H9 (cell line): ENCODE results near the gene NT5C2. TPM values are rescaled to one million over a fixed set of nuclear protein-coding genes. Genes with fewer than 3 reads are reported as not detected.

Experiments used
- DNase-seq: peaks from one replicate; pipeline ENCODE4 v3.0.0-alpha.2; 2017
- H2AFZ ChIP-seq: one replicate; pipeline ENCODE4 v1.6.1; 2013; ENCODE audit warnings: mild to moderate bottlenecking, low read length, control low read depth, moderate library complexity
- H2AK5ac ChIP-seq: 2 replicates; pipeline ENCODE4 v1.6.1; 2013; ENCODE audit warnings: low read length, control low read depth, mixed read lengths; ENCODE audit not compliant: insufficient read length
- H2BK120ac ChIP-seq: one replicate; pipeline ENCODE4 v1.6.1; 2013; ENCODE audit warnings: low read depth, mild to moderate bottlenecking, low read length, control low read depth, inconsistent platforms; ENCODE audit not compliant: poor library complexity, severe bottlenecking
- H2BK12ac ChIP-seq: 2 replicates; pipeline ENCODE4 v1.6.1; 2013; ENCODE audit warnings: low read length, control low read depth, mixed read lengths, low read depth; ENCODE audit not compliant: insufficient read length
- H2BK15ac ChIP-seq: 2 replicates; pipeline ENCODE4 v1.6.1; 2013; ENCODE audit warnings: low read depth, low read length, control low read depth
- H2BK20ac ChIP-seq: one replicate; pipeline ENCODE4 v1.6.1; 2013; ENCODE audit warnings: low read depth, mild to moderate bottlenecking, low read length, control low read depth, inconsistent platforms; ENCODE audit not compliant: poor library complexity, severe bottlenecking
- H2BK5ac ChIP-seq: 2 replicates; pipeline ENCODE4 v1.6.1; 2013; ENCODE audit warnings: low read length, control low read depth, mixed read lengths; ENCODE audit not compliant: insufficient read length
- H3K14ac ChIP-seq: 2 replicates; pipeline ENCODE4 v1.6.1; 2013; ENCODE audit warnings: low read length, control low read depth; ENCODE audit not compliant: insufficient read depth
- H3K18ac ChIP-seq: 2 replicates; pipeline ENCODE4 v1.6.1; 2013; ENCODE audit warnings: low read depth, mild to moderate bottlenecking, mixed read lengths, low read length, control low read depth; ENCODE audit not compliant: insufficient read length
- H3K23ac ChIP-seq: 2 replicates; pipeline ENCODE4 v1.6.1; 2013; ENCODE audit warnings: low read length, control low read depth, mixed read lengths, low read depth; ENCODE audit not compliant: insufficient read length
- H3K23me2 ChIP-seq: 2 replicates; pipeline ENCODE4 v1.6.1; 2013; ENCODE audit warnings: low read depth, mild to moderate bottlenecking, mixed read lengths, low read length, control low read depth; ENCODE audit not compliant: insufficient read length, poor library complexity, severe bottlenecking
- H3K27ac ChIP-seq: 2 replicates; pipeline ENCODE4 v1.5.1; 2013; ENCODE audit warnings: low read length, control low read depth, mixed read lengths, low read depth; ENCODE audit not compliant: insufficient read length
- H3K27me3 ChIP-seq: 2 replicates; pipeline ENCODE4 v1.6.1; 2013; ENCODE audit warnings: low read length, control low read depth, inconsistent platforms; ENCODE audit not compliant: insufficient read depth
- H3K4ac ChIP-seq: 2 replicates; pipeline ENCODE4 v1.6.1; 2013; ENCODE audit warnings: low read depth, mild to moderate bottlenecking, control low read depth, inconsistent platforms, low read length, moderate library complexity
- H3K4me1 ChIP-seq: 2 replicates; pipeline ENCODE4 v1.6.1; 2013; ENCODE audit warnings: low read length, control low read depth, inconsistent platforms; ENCODE audit not compliant: insufficient read depth
- H3K4me2 ChIP-seq: 2 replicates; pipeline ENCODE4 v1.6.1; 2013; ENCODE audit warnings: low read length, control low read depth, mixed read lengths; ENCODE audit not compliant: insufficient read length, insufficient read depth
- H3K56ac ChIP-seq: 2 replicates; pipeline ENCODE4 v1.6.1; 2013; ENCODE audit warnings: low read depth, mild to moderate bottlenecking, mixed read lengths, low read length, control low read depth; ENCODE audit not compliant: insufficient read length
- H3K79me1 ChIP-seq: 2 replicates; pipeline ENCODE4 v1.6.1; 2013; ENCODE audit warnings: low read depth, mild to moderate bottlenecking, moderate library complexity, low read length, control low read depth, inconsistent platforms; ENCODE audit not compliant: insufficient read depth, poor library complexity, severe bottlenecking
- H3K79me2 ChIP-seq: 2 replicates; pipeline ENCODE4 v1.6.1; 2013; ENCODE audit warnings: low read length, control low read depth, inconsistent platforms; ENCODE audit not compliant: insufficient read depth
- H3K9ac ChIP-seq: 2 replicates; pipeline ENCODE4 v1.6.1; 2013; ENCODE audit warnings: low read length, control low read depth, mixed read lengths; ENCODE audit not compliant: insufficient read length; ENCODE audit errors: extremely low read depth
- H3K9me3 ChIP-seq: one replicate; pipeline ENCODE4 v1.6.1; 2013; ENCODE audit warnings: low read depth, low read length, inconsistent platforms; ENCODE audit not compliant: control insufficient read depth
- H3T11ph ChIP-seq: one replicate; pipeline ENCODE4 v1.6.1; 2013; ENCODE audit warnings: mild to moderate bottlenecking, low read length, control low read depth, inconsistent platforms
- H4K20me1 ChIP-seq: one replicate; pipeline ENCODE4 v1.6.1; 2013; ENCODE audit not compliant: control insufficient read depth, insufficient read length, insufficient read depth
- H4K5ac ChIP-seq: 2 replicates; pipeline ENCODE4 v1.6.1; 2013; ENCODE audit warnings: low read depth, mild to moderate bottlenecking, mixed read lengths, low read length, control low read depth; ENCODE audit not compliant: insufficient read length
- H4K8ac ChIP-seq: replicated peaks from 2 replicates; pipeline ENCODE4 v1.6.1; 2013; ENCODE audit warnings: low read length, control low read depth, mixed read lengths, low read depth; ENCODE audit not compliant: insufficient read length
- H4K91ac ChIP-seq: 2 replicates; pipeline ENCODE4 v1.6.1; 2013; ENCODE audit warnings: low read depth, mild to moderate bottlenecking, moderate library complexity, mixed read lengths, low read length, control low read depth; ENCODE audit not compliant: insufficient read length
- H3K27ac Mint-ChIP-seq, 3 experiments: 2 replicates in 2 of 3; 3 replicates in 1 of 3; pipeline ENCODE4 v1.8.0; 2020 to 2021; ENCODE audit warnings: mixed read lengths in 3 of 3, mild to moderate bottlenecking in 1 of 3, moderate library complexity in 1 of 3
- H3K27me3 Mint-ChIP-seq: 2 replicates; pipeline ENCODE4 v1.8.0; 2021; ENCODE audit warnings: low read depth, mild to moderate bottlenecking, moderate library complexity, mixed read lengths
- H3K36me3 Mint-ChIP-seq, 3 experiments: 2 replicates in 2 of 3; 3 replicates in 1 of 3; pipeline ENCODE4 v1.8.0; 2020 to 2021; ENCODE audit warnings: low read depth in 3 of 3, mixed read lengths in 3 of 3; ENCODE audit not compliant: insufficient read depth in 1 of 3
- H3K4me1 Mint-ChIP-seq, 2 experiments: 2 replicates each; pipeline ENCODE4 v1.8.0; 2020; ENCODE audit warnings: mixed read lengths in 2 of 2
- H3K4me3 Mint-ChIP-seq, 2 experiments: 2 replicates in 1 of 2; 3 replicates in 1 of 2; pipeline ENCODE4 v1.8.0; 2020 to 2021; ENCODE audit warnings: mild to moderate bottlenecking in 2 of 2, mixed read lengths in 2 of 2, moderate library complexity in 1 of 2
- H3K9me3 Mint-ChIP-seq, 2 experiments: 2 replicates in 1 of 2; 3 replicates in 1 of 2; pipeline ENCODE4 v1.8.0; 2020; ENCODE audit warnings: mild to moderate bottlenecking in 2 of 2, mixed read lengths in 2 of 2, moderate library complexity in 1 of 2
- WGBS: extraction: QIAGEN DNeasy Blood & Tissue Kit; methylation state at CpG from one replicate; pipeline ENCODE4 v1.1.7; 2013; ENCODE audit warnings: missing lambda C conversion rate, low lambda C conversion rate, mixed read lengths; ENCODE audit not compliant: insufficient read length; ENCODE audit errors: extremely low coverage; 5-methylcytosine and 5-hydroxymethylcytosine counted together
- total RNA-seq: library from RNA; stranded (reverse); gene quantifications from 2 replicates; pipeline ENCODE4 v1.2.1, GENCODE V29; 2021
- TF ChIP-seq, protein P1 (sequence below): fragments of 200-600 bp; sonication (generic); conservative IDR thresholded peaks from 3 replicates; pipeline ENCODE4 v1.8.0; 2021; ENCODE audit warnings: antibody characterized with exemption, mild to moderate bottlenecking

NT5C2 gene
- total RNA-seq, 1 experiment from 2014 or later: 69.6 TPM

- Histone ChIP-seq H2AK5ac (no peak overlapping the region), H3K14ac (no peak overlapping the region), H2BK20ac (no peak overlapping the region), H3K23ac (no peak overlapping the region), H3K56ac (no peak overlapping the region), H2BK12ac (no peak overlapping the region), H3T11ph (no peak overlapping the region), H2BK15ac (no peak overlapping the region), H3K9ac (no peak overlapping the region), H3K18ac (no peak overlapping the region), H2BK120ac (no peak overlapping the region), H4K5ac (no peak overlapping the region), H3K79me2 (no peaks in the 10 kb centered on the region), H3K4me2 (no peak overlapping the region), H3K27ac (no peak overlapping the region), H4K20me1 (no peaks in the 10 kb centered on the region), H4K91ac (no peak overlapping the region), H3K27me3 (no peaks in the 10 kb centered on the region), H3K79me1 (no peaks in the 10 kb centered on the region), H3K4me1 (no peaks in the 10 kb centered on the region), H3K23me2 (no peaks in the 10 kb centered on the region), H2AFZ (no peak overlapping the region), H3K9me3 (no peaks in the 10 kb centered on the region), H4K8ac (no peak overlapping the region), H2BK5ac (no peak overlapping the region), H3K4ac (no peak overlapping the region)
- TF ChIP-seq, protein P1, sequence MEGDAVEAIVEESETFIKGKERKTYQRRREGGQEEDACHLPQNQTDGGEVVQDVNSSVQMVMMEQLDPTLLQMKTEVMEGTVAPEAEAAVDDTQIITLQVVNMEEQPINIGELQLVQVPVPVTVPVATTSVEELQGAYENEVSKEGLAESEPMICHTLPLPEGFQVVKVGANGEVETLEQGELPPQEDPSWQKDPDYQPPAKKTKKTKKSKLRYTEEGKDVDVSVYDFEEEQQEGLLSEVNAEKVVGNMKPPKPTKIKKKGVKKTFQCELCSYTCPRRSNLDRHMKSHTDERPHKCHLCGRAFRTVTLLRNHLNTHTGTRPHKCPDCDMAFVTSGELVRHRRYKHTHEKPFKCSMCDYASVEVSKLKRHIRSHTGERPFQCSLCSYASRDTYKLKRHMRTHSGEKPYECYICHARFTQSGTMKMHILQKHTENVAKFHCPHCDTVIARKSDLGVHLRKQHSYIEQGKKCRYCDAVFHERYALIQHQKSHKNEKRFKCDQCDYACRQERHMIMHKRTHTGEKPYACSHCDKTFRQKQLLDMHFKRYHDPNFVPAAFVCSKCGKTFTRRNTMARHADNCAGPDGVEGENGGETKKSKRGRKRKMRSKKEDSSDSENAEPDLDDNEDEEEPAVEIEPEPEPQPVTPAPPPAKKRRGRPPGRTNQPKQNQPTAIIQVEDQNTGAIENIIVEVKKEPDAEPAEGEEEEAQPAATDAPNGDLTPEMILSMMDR: no peak
- H3K4me1 Mint-ChIP-seq: peaks cover 8% of the 10 kb centered on the region in 2 experiments
- DNase-seq: no peak
- peaks cover 2 to 15% (median 3%) of the 10 kb centered on the region in 3 experiments; a peak in 3 of 7 replicates for H3K36me3 Mint-ChIP-seq
- no peaks in the 10 kb centered on the region for H3K9me3 Mint-ChIP-seq
- whole genome bisulfite sequencing: no CpG with 5 or more reads among the region's 4 CpGs
- no peak overlapping the region for H3K4me3 Mint-ChIP-seq
- H3K27me3 Mint-ChIP-seq: no peaks in the 10 kb centered on the region
- H3K27ac Mint-ChIP-seq: no peak overlapping the region
Observed at GRCh38 chr10:103055105-103055504, 138.0 kb downstream of the NT5C2 start.
